Neural progenitor cell (in vitro differentiated cells): ENCODE results near the gene ASH1L. TPM values are rescaled to one million over a fixed set of nuclear protein-coding genes. Genes with fewer than 3 reads are reported as not detected.
"Not testable (repeated sequence)": the region's sequence is repeated elsewhere in the genome, so short reads cannot be mapped to it uniquely, and the experiment has no call there.

Source experiments
- DNase-seq: peaks from one replicate; pipeline ENCODE4 v3.0.0-alpha.2; 2016; ENCODE audit warnings: low spot score
- H2AFZ ChIP-seq: fragments of 200-600 bp; sonication (generic); replicated peaks from 2 replicates; pipeline ENCODE4 v1.6.1; 2016; ENCODE audit warnings: antibody characterized with exemption
- H3F3A ChIP-seq: fragments of 200-600 bp; sonication (generic); 2 replicates; pipeline ENCODE4 v1.6.1; 2016; ENCODE audit warnings: antibody characterized with exemption, low read depth
- H3K27ac ChIP-seq: fragments of 200-600 bp; sonication (generic); 2 replicates; pipeline ENCODE4 v1.5.1; 2016; ENCODE audit warnings: mild to moderate bottlenecking
- H3K27me3 ChIP-seq: fragments of 200-600 bp; sonication (generic); 2 replicates; pipeline ENCODE4 v1.6.1; 2016; ENCODE audit warnings: mild to moderate bottlenecking, moderate library complexity
- H3K36me3 ChIP-seq: fragments of 200-600 bp; sonication (generic); 2 replicates; pipeline ENCODE4 v1.5.1; 2016
- H3K4me1 ChIP-seq: fragments of 200-600 bp; sonication (generic); 2 replicates; pipeline ENCODE4 v1.6.1; 2016; ENCODE audit warnings: mixed run types
- H3K4me2 ChIP-seq: fragments of 200-600 bp; sonication (generic); 2 replicates; pipeline ENCODE4 v1.6.1; 2016
- H3K4me3 ChIP-seq: fragments of 200-600 bp; sonication (generic); 2 replicates; pipeline ENCODE4 v1.5.1; 2016
- H3K79me2 ChIP-seq: fragments of 200-600 bp; sonication (generic); 2 replicates; pipeline ENCODE4 v1.6.1; 2016; ENCODE audit warnings: low read depth
- H3K9ac ChIP-seq: fragments of 200-600 bp; sonication (generic); 2 replicates; pipeline ENCODE4 v1.6.1; 2016
- H3K9me3 ChIP-seq: fragments of 200-600 bp; sonication (generic); 2 replicates; pipeline ENCODE4 v1.5.1; 2016; ENCODE audit warnings: low read depth
- H4K20me1 ChIP-seq: fragments of 200-600 bp; sonication (generic); 2 replicates; pipeline ENCODE4 v1.6.1; 2016; ENCODE audit warnings: low read depth
- H3K27ac Mint-ChIP-seq: 3 replicates; pipeline ENCODE4 v1.8.0; 2021; ENCODE audit warnings: mixed read lengths
- H3K27me3 Mint-ChIP-seq: 2 replicates; pipeline ENCODE4 v1.8.0; 2022; ENCODE audit warnings: low read depth, mild to moderate bottlenecking, inconsistent platforms, moderate library complexity, mixed read lengths; ENCODE audit not compliant: insufficient read depth
- H3K36me3 Mint-ChIP-seq: 3 replicates; pipeline ENCODE4 v1.8.0; 2021; ENCODE audit warnings: mixed read lengths
- H3K4me1 Mint-ChIP-seq: 3 replicates; pipeline ENCODE4 v1.8.0; 2021; ENCODE audit warnings: mixed read lengths
- H3K4me3 Mint-ChIP-seq: 3 replicates; pipeline ENCODE4 v1.8.0; 2021; ENCODE audit warnings: mild to moderate bottlenecking, moderate library complexity, mixed read lengths
- H3K9me3 Mint-ChIP-seq: 3 replicates; pipeline ENCODE4 v1.8.0; 2020; ENCODE audit warnings: mixed read lengths
- CTCF ChIP-seq: fragments of 200-600 bp; sonication (generic); IDR thresholded peaks from 2 replicates; pipeline ENCODE4 v1.5.1; 2017; ENCODE audit warnings: antibody characterized with exemption, mild to moderate bottlenecking
- EZH2 ChIP-seq: fragments of 200-600 bp; sonication (generic); IDR thresholded peaks from 2 replicates; pipeline ENCODE4 v1.6.1; 2017; ENCODE audit warnings: antibody characterized with exemption, mild to moderate bottlenecking, moderate library complexity
- EZH2phosphoT487 ChIP-seq: fragments of 200-600 bp; sonication (generic); IDR thresholded peaks from 2 replicates; pipeline ENCODE4 v1.6.1; 2017; ENCODE audit warnings: antibody characterized with exemption
- total RNA-seq: library from RNA; depleted of rRNA; stranded (reverse); fragments of >200 nt; gene quantifications from 2 replicates; pipeline ENCODE4 v1.2.3, GENCODE V29; 2015; ENCODE audit warnings: low replicate concordance

Gene ASH1L
- total RNA-seq, 1 donor from 2014 or later = 42.1 TPM

- H3K27me3 Mint-ChIP-seq = no peaks in the 10 kb centered on the region
- Histone ChIP-seq H3K4me3 (no peak overlapping the region), H2AFZ (no peak overlapping the region), H3K36me3 (no peaks in the 10 kb centered on the region), H3K27ac (no peak overlapping the region), H3K9ac (no peak overlapping the region), H3K9me3 (no peaks in the 10 kb centered on the region), H3K27me3 (no peaks in the 10 kb centered on the region), H3F3A (peaks cover 4% of the 10 kb centered on the region), H4K20me1 (peaks cover 33% of the 10 kb centered on the region), H3K4me2 (no peak overlapping the region), H3K79me2 (peaks cover 73% of the 10 kb centered on the region), H3K4me1 (no peaks in the 10 kb centered on the region)
- no peak for TF ChIP-seq CTCF
- no peak for TF ChIP-seq EZH2
- TF ChIP-seq EZH2phosphoT487 = no peak
- peaks cover 4% of the 10 kb centered on the region for H3K36me3 Mint-ChIP-seq
- no peak overlapping the region for H3K27ac Mint-ChIP-seq
- no peak overlapping the region for H3K4me3 Mint-ChIP-seq
- H3K4me1 Mint-ChIP-seq = peaks cover 11% of the 10 kb centered on the region
- H3K9me3 Mint-ChIP-seq = no peaks in the 10 kb centered on the region
- no peak for DNase-seq
Observed at GRCh38 chr1:155499263-155499662, 63.3 kb downstream of the ASH1L start.

- H3K27me3 Mint-ChIP-seq, H3K4me3 ChIP-seq, H3K4me1 Mint-ChIP-seq, H3K27me3 ChIP-seq, H3K9me3 ChIP-seq, H3K36me3 ChIP-seq, H3K36me3 Mint-ChIP-seq, H3K4me1 ChIP-seq, H2AFZ ChIP-seq, H3K4me2 ChIP-seq, DNase-seq, H3K9me3 Mint-ChIP-seq, H3K9ac ChIP-seq, H3K27ac ChIP-seq, H3K4me3 Mint-ChIP-seq, H3F3A ChIP-seq, H4K20me1 ChIP-seq, H3K27ac Mint-ChIP-seq: not testable (repeated sequence)
- H3K79me2 ChIP-seq = peaks cover 50% of the 10 kb centered on the region
Observed at GRCh38 chr1:155493595-155493994, 69.0 kb downstream of the ASH1L start.

- not testable (repeated sequence) for H3K9ac ChIP-seq, H3K27ac Mint-ChIP-seq, H3F3A ChIP-seq, H3K27me3 Mint-ChIP-seq, DNase-seq, H3K27me3 ChIP-seq, H3K9me3 ChIP-seq, H3K4me1 ChIP-seq, H4K20me1 ChIP-seq, H3K36me3 ChIP-seq, H3K9me3 Mint-ChIP-seq, H3K4me1 Mint-ChIP-seq, H3K36me3 Mint-ChIP-seq, H3K27ac ChIP-seq, H3K4me3 ChIP-seq, H2AFZ ChIP-seq, H3K4me2 ChIP-seq, H3K4me3 Mint-ChIP-seq
- peaks cover 39% of the 10 kb centered on the region for H3K79me2 ChIP-seq
Observed at GRCh38 chr1:155488419-155488818, 74.2 kb downstream of the ASH1L start.

GRCh38 chr1:155487541-155487940, 75.1 kb downstream of the ASH1L start:
- Histone ChIP-seq H2AFZ (no peak overlapping the region), H3K4me2 (no peak overlapping the region), H3K9me3 (no peaks in the 10 kb centered on the region), H3K9ac (no peak overlapping the region), H3F3A (no peaks in the 10 kb centered on the region), H4K20me1 (no peaks in the 10 kb centered on the region), H3K4me1 (no peaks in the 10 kb centered on the region), H3K4me3 (no peak overlapping the region), H3K36me3 (no peaks in the 10 kb centered on the region), H3K27ac (no peak overlapping the region), H3K79me2 (peaks cover 40% of the 10 kb centered on the region), H3K27me3 (no peaks in the 10 kb centered on the region)
- H3K36me3 Mint-ChIP-seq = peaks cover 8% of the 10 kb centered on the region
- TF ChIP-seq CTCF (no peak), EZH2phosphoT487 (no peak), EZH2 (no peak)
- no peak overlapping the region for H3K27ac Mint-ChIP-seq
- no peak overlapping the region for H3K4me3 Mint-ChIP-seq
- no peak for DNase-seq
- peaks cover 5% of the 10 kb centered on the region for H3K27me3 Mint-ChIP-seq
- peaks cover 2% of the 10 kb centered on the region for H3K9me3 Mint-ChIP-seq
- no peaks in the 10 kb centered on the region for H3K4me1 Mint-ChIP-seq

- H3K27ac Mint-ChIP-seq, H3K4me1 ChIP-seq, H4K20me1 ChIP-seq, H3K4me1 Mint-ChIP-seq, H3K9ac ChIP-seq, H3K4me3 ChIP-seq, H3K4me2 ChIP-seq, H3K4me3 Mint-ChIP-seq, DNase-seq, H3K27me3 ChIP-seq, H3K27me3 Mint-ChIP-seq, H3F3A ChIP-seq, H3K9me3 Mint-ChIP-seq, H3K9me3 ChIP-seq, H2AFZ ChIP-seq, H3K36me3 ChIP-seq, H3K27ac ChIP-seq: not testable (repeated sequence)
- H3K36me3 Mint-ChIP-seq = peaks cover 11% of the 10 kb centered on the region
- H3K79me2 ChIP-seq = peaks cover 34% of the 10 kb centered on the region
Observed at GRCh38 chr1:155486952-155487351, 75.7 kb downstream of the ASH1L start.
